Lower leg skin (tissue), 3 donors: ENCODE measurements around the gene ANK2.

Source experiments
- POLR2A ChIP-seq, 2 donors: fragments of 450-650 bp; IDR thresholded peaks; one replicate each; pipeline ENCODE4 v1.6.1; 2016 to 2017; ENCODE audit warnings: antibody characterized with exemption in 2 of 2, mild to moderate bottlenecking in 1 of 2, moderate library complexity in 1 of 2
- TF ChIP-seq, protein P1 (sequence below), 3 donors: fragments of 450-650 bp; IDR thresholded peaks; one replicate each; pipeline ENCODE4 v1.5.1; 2016; ENCODE audit warnings: antibody characterized with exemption in 3 of 3, mild to moderate bottlenecking in 3 of 3, moderate library complexity in 2 of 3

DNA sequence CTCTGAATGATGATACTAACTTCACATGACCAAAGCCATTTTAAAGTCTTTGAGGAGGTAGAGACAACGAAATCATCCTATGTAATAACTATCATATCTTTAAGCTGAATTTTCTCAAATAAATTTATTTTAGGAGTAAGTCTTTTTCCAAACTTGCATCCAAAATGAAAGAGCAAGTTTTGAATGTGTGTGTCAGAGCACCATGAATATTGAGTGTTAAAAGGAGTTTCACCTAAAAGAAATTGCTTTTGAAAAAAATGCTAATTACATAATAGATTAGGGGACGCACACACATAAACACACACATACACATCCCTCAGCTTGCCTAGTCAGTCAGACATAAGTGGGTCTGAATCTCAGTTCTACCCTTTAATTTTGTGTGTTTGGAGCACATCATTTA lies 1.9 kb downstream of the ANK2 start:
- no peak for TF ChIP-seq POLR2A (IDR thresholded peaks at IDR 0.05)
- TF ChIP-seq, protein P1, sequence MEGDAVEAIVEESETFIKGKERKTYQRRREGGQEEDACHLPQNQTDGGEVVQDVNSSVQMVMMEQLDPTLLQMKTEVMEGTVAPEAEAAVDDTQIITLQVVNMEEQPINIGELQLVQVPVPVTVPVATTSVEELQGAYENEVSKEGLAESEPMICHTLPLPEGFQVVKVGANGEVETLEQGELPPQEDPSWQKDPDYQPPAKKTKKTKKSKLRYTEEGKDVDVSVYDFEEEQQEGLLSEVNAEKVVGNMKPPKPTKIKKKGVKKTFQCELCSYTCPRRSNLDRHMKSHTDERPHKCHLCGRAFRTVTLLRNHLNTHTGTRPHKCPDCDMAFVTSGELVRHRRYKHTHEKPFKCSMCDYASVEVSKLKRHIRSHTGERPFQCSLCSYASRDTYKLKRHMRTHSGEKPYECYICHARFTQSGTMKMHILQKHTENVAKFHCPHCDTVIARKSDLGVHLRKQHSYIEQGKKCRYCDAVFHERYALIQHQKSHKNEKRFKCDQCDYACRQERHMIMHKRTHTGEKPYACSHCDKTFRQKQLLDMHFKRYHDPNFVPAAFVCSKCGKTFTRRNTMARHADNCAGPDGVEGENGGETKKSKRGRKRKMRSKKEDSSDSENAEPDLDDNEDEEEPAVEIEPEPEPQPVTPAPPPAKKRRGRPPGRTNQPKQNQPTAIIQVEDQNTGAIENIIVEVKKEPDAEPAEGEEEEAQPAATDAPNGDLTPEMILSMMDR (IDR thresholded peaks at IDR 0.05) = no peak
